K562 (cell line): ENCODE data around the gene MAMDC2. TPM values are rescaled to one million over a fixed set of nuclear protein-coding genes. Genes with fewer than 3 reads are reported as not detected.

Source experiments
- ARID2 ChIP-seq: fragments of 450-650 bp; IDR thresholded peaks from 2 replicates; pipeline ENCODE4 v1.6.1; 2017; ENCODE audit warnings: antibody characterized with exemption, mild to moderate bottlenecking
- CBX8 ChIP-seq: fragments of 200-600 bp; sonication (generic); IDR thresholded peaks from 2 replicates; pipeline ENCODE4 v1.6.1; 2012; ENCODE audit warnings: borderline replicate concordance, mixed run types, low read depth, mild to moderate bottlenecking, moderate library complexity, mixed read lengths, low read length, control low read depth, inconsistent platforms; ENCODE audit not compliant: poor library complexity, severe bottlenecking; ENCODE audit errors: extremely low read depth
- DDX20 ChIP-seq: fragments of 450-650 bp; IDR thresholded peaks from 2 replicates; pipeline ENCODE4 v1.6.1; 2016; ENCODE audit warnings: missing genetic modification characterization, low read depth, mild to moderate bottlenecking, missing compliant biosample characterization, moderate library complexity
- FOXA1 ChIP-seq: fragments of 450-650 bp; IDR thresholded peaks from 2 replicates; pipeline ENCODE4 v1.6.1; 2016; ENCODE audit warnings: mild to moderate bottlenecking, borderline replicate concordance
- FOXP4 ChIP-seq: sonication (generic); formaldehyde crosslinking; IDR thresholded peaks from 2 replicates; pipeline ENCODE4 v1.8.0; 2022; ENCODE audit warnings: mild to moderate bottlenecking, missing genetic modification reagents, borderline replicate concordance
- HNRNPH1 ChIP-seq: fragments of 200-400 bp; formaldehyde crosslinking; optimal IDR thresholded peaks from 2 replicates; pipeline ENCODE3; 2017; ENCODE audit warnings: low read depth, mild to moderate bottlenecking, low read length, moderate library complexity
- HSF4 ChIP-seq: fragments of 250-450 bp; sonication (Bioruptor Pico); IDR thresholded peaks from 2 replicates; pipeline ENCODE4 v2.1.2; 2022; ENCODE audit warnings: mild to moderate bottlenecking, moderate library complexity, borderline replicate concordance
- MAFK ChIP-seq: IDR thresholded peaks from 2 replicates; pipeline ENCODE4 v1.6.1; 2011; ENCODE audit warnings: low read length, improper control_type of control experiment
- MBD1 ChIP-seq: fragments of 250-450 bp; sonication (Bioruptor Pico); IDR thresholded peaks from 2 replicates; pipeline ENCODE4 v1.8.0; 2022; ENCODE audit warnings: inconsistent platforms
- MCM7 ChIP-seq, 2 experiments: fragments of 450-650 bp; IDR thresholded peaks; 2 replicates each; pipeline ENCODE4 v1.6.1; 2016 to 2018
- NCOA6 ChIP-seq: fragments of 450-650 bp; IDR thresholded peaks from 2 replicates; pipeline ENCODE4 v1.6.1; 2017; ENCODE audit warnings: mild to moderate bottlenecking
- NR3C1 ChIP-seq: sonication (generic); formaldehyde crosslinking; IDR thresholded peaks from 2 replicates; pipeline ENCODE4 v1.8.1; 2022; ENCODE audit warnings: missing genetic modification reagents
- POLR2A ChIP-seq: fragments of 450-650 bp; conservative IDR thresholded peaks from 2 replicates; pipeline ENCODE4 v1.6.1; 2016
- SMAD2 ChIP-seq: fragments of 150-350 bp; IDR thresholded peaks from 2 replicates; pipeline ENCODE4 v1.6.1; 2014; ENCODE audit warnings: low read depth, mild to moderate bottlenecking, low read length
- SRSF7 ChIP-seq: fragments of 200-400 bp; formaldehyde crosslinking; optimal IDR thresholded peaks from 2 replicates; pipeline ENCODE3; 2017; ENCODE audit warnings: mild to moderate bottlenecking, low read depth, low read length
- TEAD1 ChIP-seq, 2 experiments: fragments of 450-650 bp in 1 of 2; sonication (generic) in 1 of 2; formaldehyde crosslinking; IDR thresholded peaks; 2 replicates each; pipeline versions ENCODE4 v1.4.0 to v1.8.0; 2020 to 2022; ENCODE audit warnings: mild to moderate bottlenecking in 2 of 2, missing genetic modification reagents in 1 of 2
- TRIM24 ChIP-seq, 2 experiments: fragments of 450-650 bp; IDR thresholded peaks; 2 replicates each; pipeline ENCODE4 v1.6.1; 2016
- USF1 ChIP-seq: sonication (generic); formaldehyde crosslinking; IDR thresholded peaks from 2 replicates; pipeline ENCODE4 v1.9.0; 2022; ENCODE audit warnings: mild to moderate bottlenecking, missing genetic modification reagents
- ZBED1 ChIP-seq: IDR thresholded peaks from 2 replicates; pipeline ENCODE4 v1.6.1; 2014
- ZBTB5 ChIP-seq: fragments of 450-650 bp; IDR thresholded peaks from 2 replicates; pipeline ENCODE4 v1.6.1; 2017; ENCODE audit warnings: antibody characterized with exemption
- ZFPM2 ChIP-seq: fragments of 250-450 bp; sonication (Bioruptor Pico); IDR thresholded peaks from 2 replicates; pipeline ENCODE4 v1.5.1; 2022; ENCODE audit warnings: mild to moderate bottlenecking
- ZNF165 ChIP-seq: fragments of 250-450 bp; sonication (Bioruptor Pico); IDR thresholded peaks from 2 replicates; pipeline ENCODE4 v1.4.0; 2020; ENCODE audit warnings: borderline replicate concordance
- ZNF263 ChIP-seq: sonication (generic); formaldehyde crosslinking; IDR thresholded peaks from 2 replicates; pipeline ENCODE4 v1.8.0; 2022; ENCODE audit warnings: mild to moderate bottlenecking, missing genetic modification reagents, borderline replicate concordance
- polyA plus RNA-seq, 8 experiments: library from polyadenylated mRNA; depleted of rRNA in 4 of 8; stranded (reverse) in 5 of 8; unstranded in 3 of 8; fragments of >200 nt; fragmentation: Nextera tagmentation in 2 of 8; fragmentation: Illumina TruSeq in 1 of 8; extraction: Ambion mirVana in 2 of 8; extraction: Trizol in 1 of 8; gene quantifications; 2 replicates each; pipeline versions ENCODE4 v1.2.1 to v1.2.3, GENCODE V29; 2011 to 2014; ENCODE audit warnings: inconsistent platforms in 1 of 8, missing spikeins in 1 of 8
- total RNA-seq, 7 experiments: library from RNA; depleted of rRNA in 6 of 7; stranded (reverse); fragments of >200 nt in 6 of 7; fragmentation: Illumina TruSeq in 2 of 7; extraction: Trizol in 2 of 7; gene quantifications; 2 replicates each; pipeline versions ENCODE4 v1.2.1 to v1.2.3, GENCODE V29; 2011 to 2021; ENCODE audit warnings: low replicate concordance in 1 of 7

The MAMDC2 gene
- total and polyA plus RNA-seq, 9 of the 15 experiments (the other 6 are each of a cell fraction or from before 2014, with no cell fraction given) = 0.01 to 0.03 TPM; not detected in 7

- TF ChIP-seq USF1 (CRISPR knock-in tag) (no peak), FOXP4 (CRISPR knock-in tag) (peak; percentile 35; the same call in 1 of the 2 replicates), ZBED1 (no peak), DDX20 (no peak), SRSF7 (no peak), HSF4 (no peak), ZBTB5 (no peak), CBX8 (no peak), SMAD2 (no peak), MAFK (no peak), NCOA6 (0 out of 2 replicates have a peak, but pooled peaks have one; percentile 18), NR3C1 (0 out of 2 replicates have a peak, but pooled peaks have one; percentile 29), ZNF165 (CRISPR knock-in tag) (no peak), ZNF263 (CRISPR knock-in tag) (no peak), POLR2A (peak; percentile 90), MCM7 (IDR thresholded peaks at IDR 0.05) (no peak), HNRNPH1 (no peak), TEAD1 (CRISPR knock-in tag; IDR thresholded peaks at IDR 0.05) (no peak), FOXA1 (no peak), ARID2 (no peak), MBD1 (no peak), TRIM24 (IDR thresholded peaks at IDR 0.05) (0 out of 4 replicates have a peak, but pooled peaks of 1 of the 2 experiments have one; percentile 13), ZFPM2 (no peak)
Observed at GRCh38 chr9:70258692-70259511, 215.3 kb downstream of the MAMDC2 start, which contains the start of gene SMC5 (continued).
